Activated CD8-positive, alpha-beta memory T cell treated with anti-CD3 and anti-CD28 coated beads, Interleukin-2, amount 50 U/mL, for 1 hour (primary cell): ENCODE results near the gene NANOS2.
"Not testable (repeated sequence)": the region's sequence is repeated elsewhere in the genome, so short reads cannot be mapped to it uniquely, and the experiment has no call there.

ENCODE experiments used
- DNase-seq: peaks from one replicate; pipeline ENCODE4 v3.0.0-alpha.2; 2020; ENCODE audit errors: extremely low read depth

NANOS2 gene

GRCh38 chr19:45874620-45874966 lies 40.0 kb downstream of the NANOS2 start:
- DNase-seq: no peak

DNA sequence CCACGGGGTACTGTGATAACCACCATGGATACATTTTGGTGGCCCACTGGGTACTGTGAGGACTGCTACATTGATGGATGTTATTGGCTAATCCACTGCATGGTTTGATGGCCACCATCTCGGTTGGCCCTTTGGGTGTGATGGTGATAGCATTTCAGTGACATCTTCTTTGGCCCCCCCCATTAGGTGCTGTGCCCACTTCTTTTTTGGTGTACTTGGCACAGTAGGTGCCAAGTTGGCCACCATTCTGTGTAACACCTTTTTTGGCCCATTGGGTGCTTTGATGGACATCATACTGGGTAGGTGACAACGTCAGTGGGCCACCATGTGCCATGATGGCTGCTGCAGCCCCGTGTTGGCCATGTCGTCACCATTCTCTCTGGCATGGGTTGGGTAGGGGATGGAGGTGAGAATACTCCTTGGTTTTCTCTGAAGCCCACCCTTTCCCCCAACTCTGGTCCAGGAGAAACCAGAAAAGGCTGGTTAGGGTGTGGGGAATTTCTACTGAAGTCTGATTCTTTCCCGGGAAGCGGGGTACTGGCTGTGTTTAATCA lies 41.3 kb downstream of the NANOS2 start:
- DNase-seq: no peak

GRCh38 chr19:45872095-45872919 lies 42.3 kb downstream of the NANOS2 start:
- DNase-seq: no peak

- DNase-seq: no peak
Observed at GRCh38 chr19:45870798-45871197, 43.8 kb downstream of the NANOS2 start.

- not testable (repeated sequence) for DNase-seq
Observed at GRCh38 chr19:45867241-45867640, 47.3 kb downstream of the NANOS2 start.

- DNase-seq: no peak
Observed at GRCh38 chr19:45866400-45867176, 48.0 kb downstream of the NANOS2 start.

DNA sequence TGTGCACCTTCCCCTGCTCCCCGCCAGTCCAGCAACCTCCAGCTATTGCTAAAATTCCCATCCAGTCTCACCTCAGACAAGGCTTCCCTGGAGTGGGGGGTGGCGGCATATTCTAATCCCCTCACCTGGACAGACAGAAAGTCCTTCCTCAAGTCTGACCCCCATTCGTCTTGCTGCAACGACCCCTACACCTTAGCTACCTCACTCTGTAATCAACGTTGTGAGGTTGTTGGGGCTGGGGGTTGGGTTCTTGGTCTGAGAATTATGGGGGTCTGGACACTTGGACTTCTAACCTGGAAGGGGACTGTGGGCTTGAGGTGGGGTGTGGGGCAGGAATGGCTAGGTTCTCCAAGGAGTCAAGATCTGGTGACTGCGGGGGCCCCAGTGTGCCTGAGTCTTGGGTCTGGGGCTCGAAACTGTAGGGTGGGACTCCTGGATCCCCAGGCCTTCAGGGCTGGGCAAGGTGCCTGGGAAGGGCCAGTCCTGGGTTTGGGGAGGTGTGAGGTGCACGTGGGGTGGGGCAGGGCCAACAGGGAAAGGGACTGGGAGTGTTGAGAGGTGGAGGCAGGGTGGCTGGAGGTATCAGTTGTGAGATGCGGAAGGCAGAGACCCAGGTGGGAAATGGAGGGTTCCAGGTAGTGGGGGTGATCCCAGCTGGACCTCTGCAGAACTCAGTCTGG lies 49.2 kb downstream of the NANOS2 start:
- no peak for DNase-seq

- no peak for DNase-seq
Observed at GRCh38 chr19:45864629-45865082, 49.9 kb downstream of the NANOS2 start.

- no peak for DNase-seq
Observed at GRCh38 chr19:45863840-45864628, 50.5 kb downstream of the NANOS2 start, which contains the start of gene FOXA3. FOXA3 (plus strand) TSS chr19:45864326; CDS start chr19:45864457, 131 bp downstream.

- no peak for DNase-seq
Observed at GRCh38 chr19:45863335-45863839, 51.2 kb downstream of the NANOS2 start.
